Ishikawa (cell line): Measurements from ENCODE around the gene ACOXL.

Experiments
- CEBPB ChIP-seq: IDR thresholded peaks from 2 replicates; pipeline ENCODE4 v1.6.1; 2012
- CREB1 ChIP-seq: IDR thresholded peaks from 2 replicates; pipeline ENCODE4 v1.6.1; 2012; ENCODE audit warnings: low read depth
- EGR1 ChIP-seq: IDR thresholded peaks from 2 replicates; pipeline ENCODE4 v1.6.1; 2012
- EP300 ChIP-seq: IDR thresholded peaks from 2 replicates; pipeline ENCODE4 v1.6.1; 2012; ENCODE audit warnings: borderline replicate concordance
- FOXM1 ChIP-seq: IDR thresholded peaks from 2 replicates; pipeline ENCODE4 v1.6.1; 2012; ENCODE audit warnings: low read depth, borderline replicate concordance
- NFIC ChIP-seq: IDR thresholded peaks from 2 replicates; pipeline ENCODE4 v1.6.1; 2012
- RAD21 ChIP-seq: IDR thresholded peaks from 2 replicates; pipeline ENCODE4 v1.6.1; 2012; ENCODE audit warnings: low read depth
- TAF1 ChIP-seq: IDR thresholded peaks from 2 replicates; pipeline ENCODE4 v1.6.1; 2012; ENCODE audit warnings: low read depth, mild to moderate bottlenecking
- TCF12 ChIP-seq: IDR thresholded peaks from 2 replicates; pipeline ENCODE4 v1.6.1; 2012; ENCODE audit warnings: low read depth
- TEAD4 ChIP-seq: IDR thresholded peaks from 2 replicates; pipeline ENCODE4 v1.6.1; 2012
- YY1 ChIP-seq: IDR thresholded peaks from 2 replicates; pipeline ENCODE4 v1.6.1; 2012; ENCODE audit warnings: low read depth
- ZBTB7A ChIP-seq: IDR thresholded peaks from 2 replicates; pipeline ENCODE4 v1.6.1; 2012; ENCODE audit warnings: low read depth
- TF ChIP-seq, protein P1 (sequence below): IDR thresholded peaks from 2 replicates; pipeline ENCODE4 v1.6.1; 2012
- TF ChIP-seq, protein P2 (sequence below): IDR thresholded peaks from 2 replicates; pipeline ENCODE4 v1.6.1; 2012
- TF ChIP-seq, protein P3 (sequence below): IDR thresholded peaks from 2 replicates; pipeline ENCODE4 v1.6.1; 2012; ENCODE audit warnings: low read depth, mild to moderate bottlenecking

The ACOXL gene

DNA sequence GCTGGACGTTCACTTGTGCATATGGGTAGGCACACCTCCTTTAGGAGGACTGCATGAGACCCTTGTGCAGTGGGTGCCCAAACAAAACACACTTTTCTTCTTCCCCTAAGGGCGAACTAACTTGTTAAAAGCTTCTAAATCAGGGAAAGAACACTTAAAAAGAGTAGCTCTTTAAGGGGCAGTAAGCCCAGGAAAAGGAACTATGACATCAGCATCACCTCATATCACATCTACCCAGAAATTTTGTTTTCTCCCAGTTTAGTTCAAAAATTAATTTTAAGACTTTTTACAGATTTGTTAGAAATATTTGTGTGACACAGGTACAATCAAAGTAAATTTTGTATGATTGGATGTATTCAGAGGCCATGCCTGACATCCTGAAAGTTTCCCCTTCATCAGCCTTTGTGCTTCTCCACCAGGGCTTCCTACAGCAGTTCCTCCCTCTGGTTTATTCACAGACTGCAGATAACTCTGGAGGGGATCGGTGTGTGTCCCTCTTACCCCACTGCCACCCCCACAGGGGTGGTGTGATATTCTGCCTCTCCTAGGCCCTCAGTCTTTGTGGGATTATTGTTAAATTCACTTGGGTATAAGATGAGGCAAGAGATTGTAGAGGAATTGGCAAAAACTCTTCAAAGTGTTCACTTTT, 416.0 kb downstream of the ACOXL start:
- TF ChIP-seq TCF12: no peak
- TF ChIP-seq TAF1: no peak
- TF ChIP-seq, protein P1, sequence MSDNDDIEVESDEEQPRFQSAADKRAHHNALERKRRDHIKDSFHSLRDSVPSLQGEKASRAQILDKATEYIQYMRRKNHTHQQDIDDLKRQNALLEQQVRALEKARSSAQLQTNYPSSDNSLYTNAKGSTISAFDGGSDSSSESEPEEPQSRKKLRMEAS: no peak
- no peak for TF ChIP-seq TEAD4
- TF ChIP-seq CEBPB: no peak
- TF ChIP-seq, protein P2, sequence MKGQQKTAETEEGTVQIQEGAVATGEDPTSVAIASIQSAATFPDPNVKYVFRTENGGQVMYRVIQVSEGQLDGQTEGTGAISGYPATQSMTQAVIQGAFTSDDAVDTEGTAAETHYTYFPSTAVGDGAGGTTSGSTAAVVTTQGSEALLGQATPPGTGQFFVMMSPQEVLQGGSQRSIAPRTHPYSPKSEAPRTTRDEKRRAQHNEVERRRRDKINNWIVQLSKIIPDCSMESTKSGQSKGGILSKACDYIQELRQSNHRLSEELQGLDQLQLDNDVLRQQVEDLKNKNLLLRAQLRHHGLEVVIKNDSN: no peak
- no peak for TF ChIP-seq FOXM1
- TF ChIP-seq NFIC: no peak
- no peak for TF ChIP-seq CREB1
- TF ChIP-seq ZBTB7A: no peak
- no peak for TF ChIP-seq RAD21
- TF ChIP-seq, protein P3, sequence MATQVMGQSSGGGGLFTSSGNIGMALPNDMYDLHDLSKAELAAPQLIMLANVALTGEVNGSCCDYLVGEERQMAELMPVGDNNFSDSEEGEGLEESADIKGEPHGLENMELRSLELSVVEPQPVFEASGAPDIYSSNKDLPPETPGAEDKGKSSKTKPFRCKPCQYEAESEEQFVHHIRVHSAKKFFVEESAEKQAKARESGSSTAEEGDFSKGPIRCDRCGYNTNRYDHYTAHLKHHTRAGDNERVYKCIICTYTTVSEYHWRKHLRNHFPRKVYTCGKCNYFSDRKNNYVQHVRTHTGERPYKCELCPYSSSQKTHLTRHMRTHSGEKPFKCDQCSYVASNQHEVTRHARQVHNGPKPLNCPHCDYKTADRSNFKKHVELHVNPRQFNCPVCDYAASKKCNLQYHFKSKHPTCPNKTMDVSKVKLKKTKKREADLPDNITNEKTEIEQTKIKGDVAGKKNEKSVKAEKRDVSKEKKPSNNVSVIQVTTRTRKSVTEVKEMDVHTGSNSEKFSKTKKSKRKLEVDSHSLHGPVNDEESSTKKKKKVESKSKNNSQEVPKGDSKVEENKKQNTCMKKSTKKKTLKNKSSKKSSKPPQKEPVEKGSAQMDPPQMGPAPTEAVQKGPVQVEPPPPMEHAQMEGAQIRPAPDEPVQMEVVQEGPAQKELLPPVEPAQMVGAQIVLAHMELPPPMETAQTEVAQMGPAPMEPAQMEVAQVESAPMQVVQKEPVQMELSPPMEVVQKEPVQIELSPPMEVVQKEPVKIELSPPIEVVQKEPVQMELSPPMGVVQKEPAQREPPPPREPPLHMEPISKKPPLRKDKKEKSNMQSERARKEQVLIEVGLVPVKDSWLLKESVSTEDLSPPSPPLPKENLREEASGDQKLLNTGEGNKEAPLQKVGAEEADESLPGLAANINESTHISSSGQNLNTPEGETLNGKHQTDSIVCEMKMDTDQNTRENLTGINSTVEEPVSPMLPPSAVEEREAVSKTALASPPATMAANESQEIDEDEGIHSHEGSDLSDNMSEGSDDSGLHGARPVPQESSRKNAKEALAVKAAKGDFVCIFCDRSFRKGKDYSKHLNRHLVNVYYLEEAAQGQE: no peak
- TF ChIP-seq EP300: no peak
- TF ChIP-seq EGR1: no peak
- no peak for TF ChIP-seq YY1

DNA sequence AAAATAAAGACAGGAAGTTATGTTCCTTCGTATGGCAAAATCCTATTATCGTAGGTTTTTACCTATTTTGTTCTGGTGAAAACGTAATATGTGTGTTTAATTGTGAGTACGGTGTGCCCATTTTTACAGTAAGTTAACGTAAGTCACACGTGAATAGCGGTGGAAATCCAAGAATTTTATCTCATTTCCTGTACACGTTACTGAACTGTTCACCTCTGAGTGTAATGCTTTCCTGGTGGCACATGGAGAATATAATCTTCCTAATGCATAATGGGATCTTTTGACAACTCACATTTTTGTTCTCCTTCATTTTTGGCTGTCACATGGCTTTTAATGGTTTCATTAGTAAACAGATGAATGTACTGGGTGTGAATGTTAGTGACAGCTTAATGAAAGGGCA, 416.6 kb downstream of the ACOXL start:
- TF ChIP-seq CEBPB (no peak), CREB1 (no peak), TCF12 (no peak), RAD21 (no peak), EGR1 (no peak), FOXM1 (no peak), NFIC (no peak), TAF1 (no peak), ZBTB7A (no peak), TEAD4 (no peak), YY1 (no peak)
- TF ChIP-seq, protein P2: no peak
- TF ChIP-seq, protein P1: no peak

DNA sequence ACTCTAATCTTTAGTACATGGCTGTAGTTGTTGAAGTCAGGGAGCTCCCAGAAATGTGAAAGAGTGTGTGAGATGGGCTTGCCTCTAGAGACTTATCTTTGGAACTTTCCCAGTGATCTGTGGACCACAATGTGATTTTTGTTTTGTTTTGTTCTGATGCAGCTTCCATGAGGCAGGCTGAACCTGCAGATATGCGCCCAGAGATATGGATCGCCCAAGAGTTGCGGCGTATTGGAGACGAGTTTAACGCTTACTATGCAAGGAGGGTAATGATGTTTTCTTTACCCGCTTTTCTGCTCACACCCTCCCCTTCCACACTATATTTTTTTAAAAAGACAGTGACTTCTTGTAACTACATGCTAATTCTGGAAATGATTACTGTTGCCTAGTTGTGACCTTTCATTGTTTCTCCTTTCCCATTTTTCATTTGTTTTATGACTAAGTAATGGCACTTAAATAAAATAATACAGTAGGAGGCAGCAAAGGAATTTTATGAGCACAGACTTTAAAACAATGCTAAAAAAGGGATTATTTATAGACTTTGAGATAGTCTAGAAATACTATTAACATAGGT, 417.6 kb downstream of the ACOXL start:
- TF ChIP-seq EP300 (no peak), ZBTB7A (no peak), TAF1 (no peak), RAD21 (no peak), NFIC (no peak), YY1 (no peak), CREB1 (no peak)
- TF ChIP-seq, protein P1: no peak
- TF ChIP-seq, protein P3: no peak

DNA sequence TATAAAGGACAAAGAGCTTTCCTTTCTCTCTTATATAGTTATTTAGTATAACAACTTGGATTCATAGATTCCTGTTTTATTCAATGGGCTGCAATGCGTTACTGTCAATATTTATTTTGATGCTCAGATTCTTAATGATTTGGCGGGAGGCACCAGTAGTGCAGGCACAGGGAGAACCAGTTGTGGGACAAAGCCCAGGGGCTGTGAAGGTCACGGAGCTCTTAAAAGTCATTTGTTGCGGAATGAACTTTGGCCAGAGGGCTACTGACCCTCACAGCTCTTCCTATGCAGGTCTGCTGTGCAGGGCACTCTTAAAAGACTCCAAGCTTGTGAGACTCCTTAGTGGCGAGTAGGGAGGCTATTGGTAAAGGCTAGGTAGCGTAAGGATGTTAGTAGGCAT, 422.4 kb downstream of the ACOXL start:
- TF ChIP-seq FOXM1: no peak
- TF ChIP-seq EGR1: no peak
- no peak for TF ChIP-seq TEAD4
- TF ChIP-seq, protein P2: no peak
- no peak for TF ChIP-seq EP300
- no peak for TF ChIP-seq NFIC
- no peak for TF ChIP-seq TCF12
- TF ChIP-seq ZBTB7A: no peak
- TF ChIP-seq CEBPB: no peak
- TF ChIP-seq CREB1: no peak
- TF ChIP-seq, protein P1: no peak
- TF ChIP-seq YY1: no peak
- TF ChIP-seq RAD21: no peak
- TF ChIP-seq TAF1: no peak
